ENCODE results near the gene JARID2.
A peak's percentile ranks its signal among the peaks of the same experiment; 100 is the strongest.
"Not testable (repeated sequence)": the region's sequence is repeated elsewhere in the genome, so short reads cannot be mapped to it uniquely, and the experiment has no call there.

The JARID2 gene

GRCh38 chr6:15288856-15289255 is 43.0 kb downstream of the JARID2 start:
- no peak for DNase-seq (ENCODE audit: low spot score)

GRCh38 chr6:15289456-15289855 is 43.6 kb downstream of the JARID2 start:
- not testable (repeated sequence) for DNase-seq (ENCODE audit: low spot score)

- no peak for DNase-seq (ENCODE audit: low spot score)
Measured at GRCh38 chr6:15290067-15290680, 44.3 kb downstream of the JARID2 start.

- DNase-seq (ENCODE audit: low spot score): no peak
Measured at GRCh38 chr6:15290962-15291704, 45.3 kb downstream of the JARID2 start.

- no peak for DNase-seq (ENCODE audit: low spot score)
Measured at GRCh38 chr6:15292721-15293302, 46.9 kb downstream of the JARID2 start.

- no peak for DNase-seq (ENCODE audit: low spot score)
Measured at GRCh38 chr6:15293674-15294073, 47.8 kb downstream of the JARID2 start.

GRCh38 chr6:15294504-15294903 is 48.6 kb downstream of the JARID2 start:
- no peak for DNase-seq (ENCODE audit: low spot score)

GRCh38 chr6:15296249-15296648 is 50.4 kb downstream of the JARID2 start:
- DNase-seq (ENCODE audit: low spot score): no peak

GRCh38 chr6:15296735-15297134 is 50.9 kb downstream of the JARID2 start:
- DNase-seq (ENCODE audit: low spot score): peak; percentile 22

GRCh38 chr6:15297167-15297566 is 51.3 kb downstream of the JARID2 start:
- DNase-seq (ENCODE audit: low spot score): not testable (repeated sequence)

GRCh38 chr6:15297895-15298590 is 52.2 kb downstream of the JARID2 start:
- no peak for DNase-seq (ENCODE audit: low spot score)

GRCh38 chr6:15299430-15300131 is 53.7 kb downstream of the JARID2 start:
- peak; percentile 52 for DNase-seq (ENCODE audit: low spot score)

- no peak for DNase-seq (ENCODE audit: low spot score)
Measured at GRCh38 chr6:15301179-15302006, 55.5 kb downstream of the JARID2 start.

GRCh38 chr6:15303162-15303919 is 57.5 kb downstream of the JARID2 start:
- DNase-seq (ENCODE audit: low spot score): no peak

- no peak for DNase-seq (ENCODE audit: low spot score)
Measured at GRCh38 chr6:15303920-15304291, 58.0 kb downstream of the JARID2 start.

GRCh38 chr6:15304337-15305042 is 58.6 kb downstream of the JARID2 start:
- DNase-seq (ENCODE audit: low spot score): no peak

- no peak for DNase-seq (ENCODE audit: low spot score)
Measured at GRCh38 chr6:15305496-15305895, 59.6 kb downstream of the JARID2 start.

GRCh38 chr6:15305909-15306308 is 60.0 kb downstream of the JARID2 start:
- no peak for DNase-seq (ENCODE audit: low spot score)

- no peak for DNase-seq (ENCODE audit: low spot score)
Measured at GRCh38 chr6:15308435-15309213, 62.8 kb downstream of the JARID2 start.

Measured in CD4-positive, alpha-beta T cell treated with Interleukin-2 at 100 ng/mL for 4 hours (primary cell).